GM13977 (cell line): Measurements from ENCODE around the gene CCL20.

Experiments used
- DNase-seq: peaks from one replicate; pipeline ENCODE4 v3.0.0; 2012; ENCODE audit warnings: low spot score
- in situ Hi-C: fragments of 300-500 bp; cut with MboI; formaldehyde crosslinking; loops from one replicate; pipeline ENCODE4 v1.12.0; 2022; ENCODE audit warnings: low sequenced_read_pairs, low pct_unique_long_range_greater_than_20kb, mixed read lengths, inconsistent platforms; ENCODE audit not compliant: unreplicated experiment
- TF ChIP-seq, protein P1 (sequence below): IDR thresholded peaks from 2 replicates; pipeline ENCODE4 v1.5.1; 2012; ENCODE audit warnings: mild to moderate bottlenecking, control low read depth; ENCODE audit not compliant: insufficient read depth; ENCODE audit errors: extremely low read depth, missing control alignments

Gene CCL20

DNA sequence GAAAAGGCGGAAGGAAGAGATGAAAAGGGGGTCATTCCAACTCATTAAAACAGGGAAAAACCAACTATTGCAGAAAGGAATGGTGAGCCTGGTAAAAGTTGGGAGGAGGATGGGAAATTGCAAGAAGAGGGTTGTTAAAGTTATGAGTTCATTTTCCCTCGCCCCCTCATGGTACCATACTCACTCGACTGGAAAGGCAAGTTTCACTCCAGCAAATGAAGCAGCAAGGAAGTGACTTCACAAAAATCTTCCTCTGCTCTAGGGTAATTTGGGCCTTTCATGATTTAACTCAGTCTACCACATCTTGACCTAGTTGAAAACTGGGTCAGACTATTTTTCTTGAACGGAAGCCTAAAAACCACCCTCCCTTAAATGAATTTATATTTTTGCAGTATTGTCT is 34.9 kb downstream of the CCL20 start:
- in situ Hi-C loops, result no loop called here
- DNase-seq, result peak; percentile 68
- TF ChIP-seq, protein P1, sequence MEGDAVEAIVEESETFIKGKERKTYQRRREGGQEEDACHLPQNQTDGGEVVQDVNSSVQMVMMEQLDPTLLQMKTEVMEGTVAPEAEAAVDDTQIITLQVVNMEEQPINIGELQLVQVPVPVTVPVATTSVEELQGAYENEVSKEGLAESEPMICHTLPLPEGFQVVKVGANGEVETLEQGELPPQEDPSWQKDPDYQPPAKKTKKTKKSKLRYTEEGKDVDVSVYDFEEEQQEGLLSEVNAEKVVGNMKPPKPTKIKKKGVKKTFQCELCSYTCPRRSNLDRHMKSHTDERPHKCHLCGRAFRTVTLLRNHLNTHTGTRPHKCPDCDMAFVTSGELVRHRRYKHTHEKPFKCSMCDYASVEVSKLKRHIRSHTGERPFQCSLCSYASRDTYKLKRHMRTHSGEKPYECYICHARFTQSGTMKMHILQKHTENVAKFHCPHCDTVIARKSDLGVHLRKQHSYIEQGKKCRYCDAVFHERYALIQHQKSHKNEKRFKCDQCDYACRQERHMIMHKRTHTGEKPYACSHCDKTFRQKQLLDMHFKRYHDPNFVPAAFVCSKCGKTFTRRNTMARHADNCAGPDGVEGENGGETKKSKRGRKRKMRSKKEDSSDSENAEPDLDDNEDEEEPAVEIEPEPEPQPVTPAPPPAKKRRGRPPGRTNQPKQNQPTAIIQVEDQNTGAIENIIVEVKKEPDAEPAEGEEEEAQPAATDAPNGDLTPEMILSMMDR, result no peak

DNA sequence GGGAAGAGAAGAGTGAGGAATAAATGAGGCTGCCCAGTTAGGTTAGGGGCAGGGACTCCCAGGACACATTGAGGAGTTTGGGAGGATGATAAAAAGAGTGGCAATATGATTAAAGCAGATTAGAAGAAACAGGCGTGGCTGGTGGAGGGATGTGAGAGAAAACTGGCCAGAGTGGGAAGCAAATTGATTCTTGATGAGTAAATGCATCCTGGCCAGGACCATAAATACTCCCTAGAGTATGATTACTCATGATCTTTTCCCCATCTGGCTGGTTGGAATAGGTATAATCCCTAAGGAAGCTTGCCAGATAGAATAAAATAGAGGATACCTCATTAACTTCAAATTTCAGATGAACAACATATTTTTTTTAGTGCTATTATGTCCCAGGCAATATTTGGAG is 36.3 kb downstream of the CCL20 start:
- TF ChIP-seq, protein P1, result no peak
- DNase-seq, result no peak
- in situ Hi-C loops, result loop anchor here (25.0 kb wide), 1 partner anchor 188 kb away; the partner anchor contains the start of gene SCYGR5

DNA sequence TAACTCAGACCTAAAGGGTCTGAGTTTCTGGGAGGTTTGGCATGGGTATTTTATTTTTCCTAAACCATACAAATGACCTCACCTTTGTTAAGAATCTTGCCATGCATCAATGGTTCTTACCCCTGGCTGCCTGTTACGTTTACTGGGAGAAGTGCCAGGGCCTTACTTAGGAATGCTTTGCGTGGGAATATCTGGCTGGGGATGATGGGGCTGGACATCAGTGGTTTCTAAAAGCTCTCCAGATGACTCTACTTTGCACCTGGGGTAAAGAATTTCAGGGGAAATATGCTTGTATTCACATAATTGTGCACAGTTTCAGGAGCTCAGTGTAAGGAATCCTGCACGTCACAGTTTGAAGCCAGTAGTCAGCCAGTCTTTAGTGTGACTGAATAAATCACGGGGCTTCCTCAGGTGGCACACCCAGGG is 39.6 kb downstream of the CCL20 start:
- no peak for DNase-seq
- in situ Hi-C loops, result loop anchor here (25.0 kb wide), 1 partner anchor 191 kb away; the partner anchor contains the start of gene SCYGR5
- TF ChIP-seq, protein P1, result no peak

DNA sequence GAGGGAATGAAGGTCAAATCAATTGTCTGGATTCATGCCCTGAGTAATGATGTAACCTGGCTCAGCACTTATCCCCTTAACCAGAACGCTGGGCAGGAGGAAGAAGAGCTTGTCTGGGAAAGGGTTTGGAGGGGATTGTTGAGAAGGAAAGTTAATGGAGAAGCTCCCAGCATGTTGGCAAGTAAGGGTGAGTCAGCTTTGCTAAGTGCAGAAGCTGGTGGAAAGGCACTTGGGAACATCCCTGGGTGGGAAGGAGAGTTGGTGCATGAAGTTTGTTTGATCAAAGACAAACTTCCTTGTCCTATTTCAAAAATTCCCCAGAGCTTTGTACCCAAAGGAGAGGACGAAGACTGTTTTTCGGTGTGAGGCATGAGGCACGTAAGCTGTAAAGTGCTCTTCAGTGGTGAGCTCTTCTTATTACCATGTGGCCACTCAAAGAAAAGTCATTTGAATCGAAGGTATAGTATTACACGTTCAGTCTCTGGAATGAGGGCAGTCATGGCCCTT is 40.2 kb downstream of the CCL20 start:
- TF ChIP-seq, protein P1, result no peak
- in situ Hi-C loops, result loop anchor here (25.0 kb wide), 1 partner anchor 192 kb away; the partner anchor contains the start of gene SCYGR5
- no peak for DNase-seq

DNA sequence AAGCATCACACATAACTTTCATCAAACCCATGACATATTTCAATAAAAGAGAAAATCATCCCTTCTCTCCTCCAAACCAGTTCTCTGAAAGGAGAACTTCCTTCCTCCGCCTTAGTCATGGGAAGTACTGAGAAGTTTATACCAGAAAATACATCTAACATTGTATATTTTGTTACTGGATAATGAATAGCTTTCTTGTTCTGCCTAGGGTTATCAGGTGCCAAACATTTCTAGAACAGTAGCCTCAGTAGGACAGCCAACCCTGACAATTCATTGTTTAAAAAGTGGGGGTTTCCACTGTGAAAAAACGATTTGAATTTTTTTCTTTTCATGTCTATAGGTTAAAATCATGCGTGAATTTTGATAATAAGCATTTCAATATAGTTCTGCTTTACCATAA is 41.8 kb downstream of the CCL20 start:
- TF ChIP-seq, protein P1, result no peak
- no peak for DNase-seq
- in situ Hi-C loops, result loop anchor here (25.0 kb wide), 1 partner anchor 193 kb away; the partner anchor contains the start of gene SCYGR5

DNA sequence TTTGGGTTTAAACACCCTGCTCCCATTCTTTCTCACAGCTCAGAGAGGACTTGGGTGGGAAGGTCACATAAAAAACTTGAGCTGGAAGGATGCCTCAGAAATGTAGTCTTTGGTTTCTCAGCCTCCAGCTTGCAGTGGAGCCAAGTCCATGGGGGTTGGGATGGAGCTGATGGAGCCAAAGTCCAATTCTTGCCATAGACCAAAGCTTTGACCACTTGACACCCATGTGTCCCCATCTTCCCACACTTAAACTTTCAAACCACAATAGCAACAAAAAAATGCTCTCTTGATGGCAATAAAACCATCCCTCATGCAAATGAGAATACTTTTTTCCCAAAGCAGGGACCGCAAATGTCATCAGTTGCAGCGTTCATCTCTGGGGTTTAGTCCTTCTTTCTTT is 43.1 kb downstream of the CCL20 start:
- no peak for DNase-seq
- in situ Hi-C loops, result loop anchor here (25.0 kb wide), 1 partner anchor 194 kb away; the partner anchor contains the start of gene SCYGR5
- TF ChIP-seq, protein P1, result no peak

DNA sequence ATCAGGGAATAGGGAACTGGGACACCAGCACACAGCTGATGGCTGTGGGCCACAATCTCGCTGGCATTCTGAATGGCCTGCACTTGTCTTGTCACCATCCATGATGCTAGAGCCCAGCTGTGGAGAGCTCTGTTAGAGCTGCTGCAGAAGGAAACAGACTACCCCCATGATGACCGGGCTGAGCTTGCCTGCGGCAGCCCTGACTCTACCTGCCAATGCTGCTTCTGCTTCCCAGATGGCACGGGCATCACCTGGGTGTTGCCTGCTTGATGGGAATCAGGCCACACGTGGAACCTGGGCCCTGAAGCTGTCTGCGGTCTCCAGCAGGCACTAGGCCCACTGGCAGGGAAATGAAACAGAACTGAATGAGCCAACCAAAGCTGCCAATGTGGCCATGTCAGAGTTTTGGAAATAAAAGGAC is 46.6 kb downstream of the CCL20 start:
- in situ Hi-C loops, result loop anchor here (25.0 kb wide), 1 partner anchor 198 kb away; the partner anchor contains the start of gene SCYGR5
- DNase-seq, result no peak
- TF ChIP-seq, protein P1, result no peak
